Kidney epithelial cell (primary cell): ENCODE results near the gene CLRN2. TPM values are rescaled to one million over a fixed set of nuclear protein-coding genes. Genes with fewer than 3 reads are reported as not detected.

ENCODE experiments used
- DNase-seq: peaks from one replicate; pipeline ENCODE4 v3.0.0-alpha.2; 2010; ENCODE audit warnings: low read depth
- H3K27me3 ChIP-seq: 2 replicates; pipeline ENCODE4 v1.6.0; 2011; ENCODE audit warnings: low read length; ENCODE audit not compliant: control insufficient read depth, insufficient read depth
- H3K36me3 ChIP-seq: 2 replicates; pipeline ENCODE4 v1.5.1; 2011; ENCODE audit warnings: low read length; ENCODE audit not compliant: control insufficient read depth, insufficient read depth
- H3K4me3 ChIP-seq: 2 replicates; pipeline ENCODE4 v1.5.1; 2011; ENCODE audit warnings: low read depth, mild to moderate bottlenecking, control low read depth, low read length
- CTCF ChIP-seq: IDR thresholded peaks from 2 replicates; pipeline ENCODE4 v1.5.1; 2011; ENCODE audit warnings: mild to moderate bottlenecking, moderate library complexity, low read length, control low read depth, inconsistent platforms; ENCODE audit not compliant: insufficient read depth, poor library complexity, severe bottlenecking
- total RNA-seq: library from RNA; depleted of rRNA; stranded (reverse); fragments of >200 nt; gene quantifications from 2 replicates; pipeline ENCODE4 v1.2.3, GENCODE V29; 2015

CLRN2 gene
- total RNA-seq, 1 donor from 2014 or later, result not detected

GRCh38 chr4:17489721-17490120 is 25.2 kb upstream of the CLRN2 start:
- H3K36me3 ChIP-seq, result peaks cover 5% of the 10 kb centered on the region

GRCh38 chr4:17490575-17491059 is 24.3 kb upstream of the CLRN2 start:
- DNase-seq, result no peak
- H3K4me3 ChIP-seq, result no peak overlapping the region
- H3K36me3 ChIP-seq, result peaks cover 5% of the 10 kb centered on the region
- H3K27me3 ChIP-seq, result no peaks in the 10 kb centered on the region
- TF ChIP-seq CTCF, result no peak

More at GRCh38 chr4:17489721-17490120, 25.2 kb upstream of the CLRN2 start:
- DNase-seq, result no peak
- H3K27me3 ChIP-seq, result no peaks in the 10 kb centered on the region
- no peak for TF ChIP-seq CTCF
- H3K4me3 ChIP-seq, result no peak overlapping the region

GRCh38 chr4:17491196-17491595 is 23.8 kb upstream of the CLRN2 start:
- DNase-seq, result no peak
- Histone ChIP-seq H3K36me3 (peaks cover 5% of the 10 kb centered on the region), H3K4me3 (no peak overlapping the region), H3K27me3 (no peaks in the 10 kb centered on the region)
- TF ChIP-seq CTCF, result no peak

DNA sequence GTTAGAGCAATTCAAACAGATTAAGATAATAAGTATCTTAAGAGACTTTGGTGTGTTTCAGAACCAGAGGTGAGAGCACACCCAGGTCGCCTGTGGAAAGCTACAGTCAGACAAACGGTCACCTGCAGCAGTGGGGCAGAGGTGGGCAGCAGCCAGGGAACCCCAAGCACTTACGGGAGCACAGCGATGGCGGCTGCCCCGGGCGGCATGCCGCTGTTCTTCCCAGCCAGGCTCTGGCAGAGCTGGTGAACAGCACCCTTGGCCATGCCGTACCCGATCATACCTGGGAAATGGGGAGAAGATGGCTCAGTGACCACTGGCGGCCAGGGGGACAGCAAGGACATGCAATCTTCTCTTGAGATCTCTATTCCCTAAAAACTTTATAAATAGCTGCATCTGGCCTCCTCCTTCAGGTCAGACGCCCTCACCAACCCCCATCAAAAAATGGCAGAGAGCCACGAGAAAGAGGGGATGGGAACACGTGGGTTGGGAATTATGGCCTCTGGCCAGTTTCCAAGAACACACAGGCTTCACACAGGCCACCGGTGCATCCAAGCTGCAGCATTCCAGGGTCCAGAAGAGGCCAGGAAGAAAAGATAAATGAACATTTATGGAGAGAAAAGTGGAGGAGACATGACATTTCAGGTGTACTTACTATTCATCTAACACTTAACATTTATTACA is 22.8 kb upstream of the CLRN2 start:
- Histone ChIP-seq H3K27me3 (no peaks in the 10 kb centered on the region), H3K36me3 (peaks cover 5% of the 10 kb centered on the region), H3K4me3 (no peak overlapping the region)
- TF ChIP-seq CTCF, result no peak
- no peak for DNase-seq

DNA sequence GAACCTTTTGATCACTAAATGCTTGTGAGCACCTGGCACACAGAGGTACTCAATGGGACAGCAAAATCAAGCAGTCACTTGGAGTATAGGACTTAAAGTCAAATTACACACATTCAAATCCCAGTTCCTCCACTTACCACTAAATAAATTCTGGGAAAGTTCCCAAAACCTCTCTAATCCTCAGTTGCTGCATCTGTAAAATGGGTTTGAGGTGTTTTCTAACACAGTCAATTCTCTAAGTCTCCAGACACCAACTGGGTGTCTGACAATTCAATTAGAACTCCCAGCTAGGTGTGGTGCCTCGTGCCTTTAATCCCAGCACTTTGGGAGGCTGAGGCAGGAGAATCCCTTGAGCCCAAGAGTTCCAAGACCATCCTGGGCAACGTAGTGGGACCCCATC is 22.1 kb upstream of the CLRN2 start:
- no peak for DNase-seq
- Histone ChIP-seq H3K36me3 (peaks cover 5% of the 10 kb centered on the region), H3K27me3 (no peaks in the 10 kb centered on the region), H3K4me3 (no peak overlapping the region)
- TF ChIP-seq CTCF, result no peak

DNA sequence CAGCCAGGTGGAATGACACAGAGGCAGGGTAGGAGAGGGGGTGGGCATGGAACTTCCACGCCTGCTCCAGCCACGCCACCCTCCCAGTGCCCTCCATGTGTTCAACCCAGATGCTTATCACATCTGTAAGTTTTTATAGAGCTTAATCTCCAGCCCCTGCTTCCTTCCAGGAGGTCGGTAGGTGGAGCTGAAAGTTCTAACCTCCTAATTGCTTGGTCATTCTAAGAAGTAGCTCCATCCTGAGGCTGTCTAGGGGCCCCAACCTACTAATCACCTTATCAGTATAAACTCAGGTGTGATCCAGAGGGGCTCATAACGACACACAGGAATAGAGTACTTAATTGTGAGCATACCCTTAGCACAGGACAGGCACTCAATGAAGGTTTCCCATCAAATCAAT is 21.3 kb upstream of the CLRN2 start:
- no peak for DNase-seq
- Histone ChIP-seq H3K27me3 (no peaks in the 10 kb centered on the region), H3K4me3 (no peak overlapping the region), H3K36me3 (peaks cover 5% of the 10 kb centered on the region)
- TF ChIP-seq CTCF, result no peak
